K562 (cell line): ENCODE data around the gene PRR19. TPM values are rescaled to one million over a fixed set of nuclear protein-coding genes. Genes with fewer than 3 reads are reported as not detected.
A peak's percentile ranks its signal among the peaks of the same experiment; 100 is the strongest.

Experiments used
- ATAC-seq: fragments of 200-7000 bp; cut with Tn5 transposase; 3 replicates; pipeline ENCODE4 v1.9.1; 2020; ENCODE audit warnings: moderate library complexity
- BruUV-seq: library from RNA; stranded (reverse); fragments of 400-500 nt; replicated peaks from 2 replicates; lab custom pipeline; 2021; lab: Mats Ljungman, UMichigan
- CTCF ChIA-PET: fragments of 300-600 bp; formaldehyde crosslinking; extraction: SDS; loops from one replicate; lab custom pipeline; 2021; ENCODE audit warnings: low intra/inter-chr PET ratio; lab: Yijun Ruan, JAX
- POLR2A ChIA-PET: fragments of 300-600, 350-650 bp; sonication (Branson Sonifier 250); formaldehyde crosslinking; extraction: SDS; loops from one replicate; lab custom pipeline; 2021; ENCODE audit warnings: antibody characterized with exemption, inconsistent platforms; lab: Yijun Ruan, JAX
- DNase-seq, 4 experiments: peaks; one replicate each; pipeline versions ENCODE4 v3.0.0 to v3.0.0-alpha.2; 2011 to 2018; ENCODE audit warnings: low spot score in 3 of 4, mixed read lengths in 3 of 4; ENCODE audit errors: extremely low read depth in 1 of 4
- FAIRE-seq: peaks from 2 replicates; lab custom pipeline; 2011; peaks lifted over from hg19 to GRCh38; lab: Jason Lieb, UNC
- H2AFZ ChIP-seq: 2 replicates; pipeline ENCODE4 v1.6.0; 2011; ENCODE audit warnings: low read depth, low read length, control low read depth, inconsistent platforms
- H3K27ac ChIP-seq: fragments of 200-600 bp; 3 replicates; pipeline ENCODE4 v1.8.0; 2011; ENCODE audit warnings: low read depth, mild to moderate bottlenecking, control low read depth, inconsistent platforms, low read length, moderate library complexity, mixed read lengths; ENCODE audit errors: extremely low read depth
- H3K27me3 ChIP-seq, 2 experiments: fragments of 300-600 bp in 1 of 2; 2 replicates in 1 of 2; 3 replicates in 1 of 2; pipeline versions ENCODE4 v1.6.0 to v1.8.0; 2011; ENCODE audit warnings: inconsistent platforms in 2 of 2, low read length in 2 of 2, mild to moderate bottlenecking in 1 of 2, mixed read lengths in 1 of 2, moderate library complexity in 1 of 2; ENCODE audit not compliant: control insufficient read depth in 2 of 2, insufficient read depth in 2 of 2
- H3K36me3 ChIP-seq: fragments of 300-600 bp; 3 replicates; pipeline ENCODE4 v1.8.0; 2011; ENCODE audit warnings: mild to moderate bottlenecking, low read length, inconsistent platforms; ENCODE audit not compliant: control insufficient read depth, insufficient read depth
- H3K4me1 ChIP-seq, 2 experiments: fragments of 200-600 bp in 1 of 2; replicated peaks in 1 of 2; 2 replicates in 1 of 2; 3 replicates in 1 of 2; pipeline versions ENCODE4 v1.5.1 to v1.8.0; 2011; ENCODE audit warnings: inconsistent platforms in 2 of 2, low read length in 2 of 2, mild to moderate bottlenecking in 1 of 2, mixed read lengths in 1 of 2, moderate library complexity in 1 of 2; ENCODE audit not compliant: control insufficient read depth in 2 of 2, insufficient read depth in 2 of 2
- H3K4me2 ChIP-seq: 2 replicates; pipeline ENCODE4 v1.6.1; 2011; ENCODE audit warnings: low read length, control low read depth, inconsistent platforms, mixed read lengths; ENCODE audit not compliant: insufficient read depth
- H3K4me3 ChIP-seq: fragments of 200-600 bp; sonication (generic), shearing (Covaris generic); 2 replicates; pipeline ENCODE4 v1.5.1; 2016; ENCODE audit warnings: control low read depth, inconsistent platforms
- H3K79me2 ChIP-seq: fragments of 200-600 bp; 3 replicates; pipeline ENCODE4 v1.8.0; 2011; ENCODE audit warnings: low read length, inconsistent platforms; ENCODE audit not compliant: control insufficient read depth, insufficient read depth
- H3K9ac ChIP-seq, 2 experiments: 2 replicates each; pipeline versions ENCODE4 v1.6.0 to v1.6.1; 2011; ENCODE audit warnings: low read depth in 2 of 2, low read length in 2 of 2, control low read depth in 1 of 2, inconsistent platforms in 1 of 2, mild to moderate bottlenecking in 1 of 2, mixed read lengths in 1 of 2; ENCODE audit not compliant: insufficient read depth in 1 of 2
- H3K9me1 ChIP-seq: one replicate; pipeline ENCODE4 v1.6.0; 2011; ENCODE audit warnings: inconsistent platforms, mild to moderate bottlenecking, low read length, moderate library complexity; ENCODE audit not compliant: control insufficient read depth, insufficient read depth
- H3K9me3 ChIP-seq: replicated peaks from 2 replicates; pipeline ENCODE4 v1.5.1; 2011; ENCODE audit warnings: low read depth, low read length, inconsistent platforms; ENCODE audit not compliant: control insufficient read depth, insufficient read depth
- H4K20me1 ChIP-seq: replicated peaks from 2 replicates; pipeline ENCODE4 v1.6.1; 2011; ENCODE audit warnings: low read length, inconsistent platforms, mixed read lengths; ENCODE audit not compliant: control insufficient read depth, insufficient read depth
- NR2C1 ChIP-seq, 2 experiments: fragments of 450-650 bp; IDR thresholded peaks; 2 replicates each; pipeline ENCODE4 v1.6.1; 2017; ENCODE audit warnings: mild to moderate bottlenecking in 2 of 2, antibody characterized with exemption in 1 of 2, inconsistent platforms in 1 of 2, missing compliant biosample characterization in 1 of 2, missing genetic modification characterization in 1 of 2
- NR2C2 ChIP-seq, 2 experiments: fragments of 200-800 bp in 1 of 2; sonication (Bioruptor generic) in 1 of 2; sonication (generic) in 1 of 2; formaldehyde crosslinking in 1 of 2; IDR thresholded peaks; 2 replicates each; pipeline versions ENCODE4 v1.6.1 to v1.8.0; 2016 to 2022; ENCODE audit warnings: mild to moderate bottlenecking in 1 of 2, missing compliant biosample characterization in 1 of 2, missing genetic modification characterization in 1 of 2, missing genetic modification reagents in 1 of 2
- PRMT5 ChIP-seq: sonication (generic); formaldehyde crosslinking; IDR thresholded peaks from 2 replicates; pipeline ENCODE4 v1.5.0; 2020; ENCODE audit warnings: missing genetic modification reagents
- ZBTB33 ChIP-seq: sonication (generic); formaldehyde crosslinking; IDR thresholded peaks from 2 replicates; pipeline ENCODE4 v1.8.1; 2023; ENCODE audit warnings: mild to moderate bottlenecking, missing genetic modification reagents
- ZNF655 ChIP-seq: fragments of 250-450 bp; sonication (Bioruptor Pico); IDR thresholded peaks from 2 replicates; pipeline ENCODE4 v1.5.0; 2021
- WGBS: fragments of 100-300 bp; shearing (Covaris generic); methylation state at CpG from one replicate; pipeline ENCODE4 v1.1.6; 2016; ENCODE audit warnings: low coverage, mixed read lengths; ENCODE audit not compliant: insufficient coverage; ENCODE audit errors: missing lambda C conversion rate; 5-methylcytosine and 5-hydroxymethylcytosine counted together
- in situ Hi-C: fragments of 300-500 bp; cut with MboI; formaldehyde crosslinking; loops from 4 replicates; pipeline ENCODE4 v1.15.0; 2018; ENCODE audit warnings: inconsistent platforms, mixed read lengths
- intact Hi-C: fragments of 100-400 bp; cut with micrococcal nuclease; formaldehyde crosslinking; loops from 2 replicates; pipeline ENCODE4 v1.14.2; 2022
- polyA plus RNA-seq, 8 experiments: library from polyadenylated mRNA; depleted of rRNA in 4 of 8; stranded (reverse) in 5 of 8; unstranded in 3 of 8; fragments of >200 nt; fragmentation: Nextera tagmentation in 2 of 8; fragmentation: Illumina TruSeq in 1 of 8; extraction: Ambion mirVana in 2 of 8; extraction: Trizol in 1 of 8; gene quantifications; 2 replicates each; pipeline versions ENCODE4 v1.2.1 to v1.2.3, GENCODE V29; 2011 to 2014; ENCODE audit warnings: inconsistent platforms in 1 of 8, missing spikeins in 1 of 8
- total RNA-seq, 7 experiments: library from RNA; depleted of rRNA in 6 of 7; stranded (reverse); fragments of >200 nt in 6 of 7; fragmentation: Illumina TruSeq in 2 of 7; extraction: Trizol in 2 of 7; gene quantifications; 2 replicates each; pipeline versions ENCODE4 v1.2.1 to v1.2.3, GENCODE V29; 2011 to 2021; ENCODE audit warnings: low replicate concordance in 1 of 7

PRR19 gene
- total and polyA plus RNA-seq, 9 of the 15 experiments (the other 6 are each of a cell fraction or from before 2014, with no cell fraction given), result 0.10 to 1.6 (median 0.54) TPM

GRCh38 chr19:42349378-42350107, 47.6 kb downstream of the PRR19 start:
- no peak overlapping the region for H3K27ac ChIP-seq
- DNase-seq (no peak), ATAC-seq (no peak), FAIRE-seq (no peak)
- 66% methylated on average over 8 of the region's 14 CpGs for WGBS
- H4K20me1 ChIP-seq, result no peaks in the 10 kb centered on the region
- no peaks in the 10 kb centered on the region for H3K9me1 ChIP-seq
- H3K4me1 ChIP-seq, result peaks cover 0 to 19% of the 10 kb centered on the region in 2 experiments; a peak in 1 of 5 replicates
- H3K27me3 ChIP-seq, result no peaks in the 10 kb centered on the region
- H3K36me3 ChIP-seq, result peaks cover 5% of the 10 kb centered on the region; the same call in 1 of the 3 replicates
- no peak overlapping the region for H2AFZ ChIP-seq
- TF ChIP-seq ZBTB33 (CRISPR knock-in tag) (peak; percentile 92), NR2C1 (IDR thresholded peaks at IDR 0.05) (peak; percentile 67), NR2C1 (tag; IDR thresholded peaks at IDR 0.05) (peak; percentile 78), PRMT5 (no peak), NR2C2 (CRISPR knock-in tag; IDR thresholded peaks at IDR 0.05) (no peak), NR2C2 (tag; IDR thresholded peaks at IDR 0.05) (peak; percentile 53), ZNF655 (CRISPR knock-in tag) (no peak)
- H3K79me2 ChIP-seq, result no peaks in the 10 kb centered on the region
- no peaks in the 10 kb centered on the region for H3K9me3 ChIP-seq
- in situ Hi-C loops (no loop called here), intact Hi-C loops (no loop called here)
- H3K9ac ChIP-seq, result no peak overlapping the region; a peak in 1 of 4 replicates
- ChIA-PET POLR2A (no interaction called here), CTCF (no interaction called here)
- no peak overlapping the region for H3K4me3 ChIP-seq
- H3K4me2 ChIP-seq, result no peak overlapping the region
- BruUV-seq, result no TSS peak
